ENCODE data around the gene ANP32D. TPM values are rescaled to one million over a fixed set of nuclear protein-coding genes. Genes with fewer than 3 reads are reported as not detected.
"Not testable (repeated sequence)": the region's sequence is repeated elsewhere in the genome, so short reads cannot be mapped to it uniquely, and the experiment has no call there.

Gene ANP32D
- total RNA-seq, 1 donor from 2014 or later, result not detected

DNA sequence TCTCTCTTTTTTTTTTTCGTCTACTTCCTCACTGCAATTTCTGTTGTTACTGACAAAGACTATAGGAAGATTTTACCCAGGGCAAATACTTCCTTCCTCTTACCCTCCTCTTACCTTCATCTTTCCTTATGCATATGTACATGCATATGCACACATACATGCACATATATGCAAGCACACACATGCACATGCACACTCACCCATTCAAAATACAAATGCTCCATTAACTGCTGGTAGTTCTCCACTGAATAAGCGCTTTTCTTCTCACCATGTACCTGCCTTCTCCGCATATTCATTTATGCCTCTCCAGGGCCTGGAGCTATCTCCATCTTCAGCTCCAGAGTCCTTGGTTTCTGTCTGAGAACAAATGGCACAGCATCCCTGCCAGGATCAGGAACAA lies 10.6 kb downstream of the ANP32D start:
- TF ChIP-seq, protein P1, sequence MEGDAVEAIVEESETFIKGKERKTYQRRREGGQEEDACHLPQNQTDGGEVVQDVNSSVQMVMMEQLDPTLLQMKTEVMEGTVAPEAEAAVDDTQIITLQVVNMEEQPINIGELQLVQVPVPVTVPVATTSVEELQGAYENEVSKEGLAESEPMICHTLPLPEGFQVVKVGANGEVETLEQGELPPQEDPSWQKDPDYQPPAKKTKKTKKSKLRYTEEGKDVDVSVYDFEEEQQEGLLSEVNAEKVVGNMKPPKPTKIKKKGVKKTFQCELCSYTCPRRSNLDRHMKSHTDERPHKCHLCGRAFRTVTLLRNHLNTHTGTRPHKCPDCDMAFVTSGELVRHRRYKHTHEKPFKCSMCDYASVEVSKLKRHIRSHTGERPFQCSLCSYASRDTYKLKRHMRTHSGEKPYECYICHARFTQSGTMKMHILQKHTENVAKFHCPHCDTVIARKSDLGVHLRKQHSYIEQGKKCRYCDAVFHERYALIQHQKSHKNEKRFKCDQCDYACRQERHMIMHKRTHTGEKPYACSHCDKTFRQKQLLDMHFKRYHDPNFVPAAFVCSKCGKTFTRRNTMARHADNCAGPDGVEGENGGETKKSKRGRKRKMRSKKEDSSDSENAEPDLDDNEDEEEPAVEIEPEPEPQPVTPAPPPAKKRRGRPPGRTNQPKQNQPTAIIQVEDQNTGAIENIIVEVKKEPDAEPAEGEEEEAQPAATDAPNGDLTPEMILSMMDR (IDR thresholded peaks at IDR 0.05; ENCODE audit: insufficient read depth, low read length, poor library complexity, severe bottlenecking), result no peak
- no peak for DNase-seq (ENCODE audit: low read depth)
- Histone ChIP-seq H3K27me3 (ENCODE audit: control insufficient read depth, insufficient read depth, low read length) (no peaks in the 10 kb centered on the region), H3K36me3 (ENCODE audit: control insufficient read depth, insufficient read depth, low read length) (no peaks in the 10 kb centered on the region), H3K4me3 (ENCODE audit: low read depth, low read length) (no peak overlapping the region)

DNA sequence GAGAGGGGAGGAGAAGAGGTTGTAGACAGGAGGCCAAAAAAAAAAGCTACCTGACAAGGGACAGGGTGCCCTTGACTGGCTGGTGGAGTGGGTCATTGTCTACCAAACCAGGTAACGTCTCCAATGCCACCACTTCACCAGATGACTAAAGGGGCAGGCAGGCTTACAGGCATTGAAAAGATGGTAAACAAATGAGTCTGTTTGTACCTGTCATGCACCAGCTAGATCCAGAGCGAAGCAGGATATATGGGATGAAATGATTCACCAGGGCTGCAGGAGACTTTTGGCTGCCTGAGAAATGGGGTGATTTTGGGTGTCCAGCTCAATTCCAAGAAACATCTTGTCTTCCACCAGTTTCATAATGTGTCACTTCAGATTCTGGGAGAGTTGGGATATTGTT lies 13.9 kb downstream of the ANP32D start:
- Histone ChIP-seq H3K27me3 (ENCODE audit: control insufficient read depth, insufficient read depth, low read length) (no peaks in the 10 kb centered on the region), H3K4me3 (ENCODE audit: low read depth, low read length) (no peak overlapping the region), H3K36me3 (ENCODE audit: control insufficient read depth, insufficient read depth, low read length) (no peaks in the 10 kb centered on the region)
- TF ChIP-seq, protein P1 (IDR thresholded peaks at IDR 0.05; ENCODE audit: insufficient read depth, low read length, poor library complexity, severe bottlenecking), result no peak
- no peak for DNase-seq (ENCODE audit: low read depth)

DNA sequence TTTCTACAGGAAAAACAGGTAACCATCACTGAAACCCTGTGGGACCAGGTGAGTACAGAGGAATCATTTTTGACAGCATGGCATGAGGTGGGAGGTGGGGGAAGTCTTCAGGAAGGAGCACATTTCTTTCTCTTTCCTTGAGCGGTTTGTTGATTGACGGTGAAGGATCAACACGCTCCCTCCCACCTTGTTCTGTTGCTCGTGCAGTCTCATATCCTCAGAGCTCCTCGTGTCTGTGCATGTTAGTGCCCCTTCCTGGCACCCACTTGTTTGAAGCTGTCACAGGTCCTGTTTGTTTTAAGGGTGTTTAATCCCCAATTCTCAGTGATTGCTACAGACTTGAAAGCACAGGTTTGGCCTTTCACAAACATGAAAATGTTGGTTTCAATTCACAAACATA lies 14.3 kb downstream of the ANP32D start:
- no peak for DNase-seq (ENCODE audit: low read depth)
- Histone ChIP-seq H3K4me3 (ENCODE audit: low read depth, low read length) (no peak overlapping the region), H3K27me3 (ENCODE audit: control insufficient read depth, insufficient read depth, low read length) (no peaks in the 10 kb centered on the region), H3K36me3 (ENCODE audit: control insufficient read depth, insufficient read depth, low read length) (no peaks in the 10 kb centered on the region)
- TF ChIP-seq, protein P1 (IDR thresholded peaks at IDR 0.05; ENCODE audit: insufficient read depth, low read length, poor library complexity, severe bottlenecking), result no peak

DNA sequence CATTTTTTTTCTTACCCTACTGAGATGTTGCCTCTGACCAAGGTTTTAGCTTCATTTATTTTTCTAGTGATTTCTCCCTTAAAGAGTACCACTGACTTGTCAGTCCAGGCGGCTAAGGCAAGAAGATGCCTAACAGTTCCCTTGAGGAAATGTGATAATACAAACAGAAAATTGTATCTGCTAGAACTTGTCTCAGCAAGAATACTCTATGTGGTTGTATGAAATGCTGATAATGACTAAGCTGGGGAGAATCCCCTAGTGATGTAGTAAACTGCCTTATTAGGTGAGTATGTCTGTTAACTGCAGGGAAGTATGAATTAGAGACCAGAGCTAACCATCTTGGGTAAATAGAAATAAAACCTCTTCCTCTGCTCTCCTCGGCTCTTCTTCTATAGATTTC lies 16.7 kb downstream of the ANP32D start:
- Histone ChIP-seq H3K27me3 (ENCODE audit: control insufficient read depth, insufficient read depth, low read length) (no peaks in the 10 kb centered on the region), H3K4me3 (ENCODE audit: low read depth, low read length) (no peak overlapping the region), H3K36me3 (ENCODE audit: control insufficient read depth, insufficient read depth, low read length) (no peaks in the 10 kb centered on the region)
- TF ChIP-seq, protein P1 (IDR thresholded peaks at IDR 0.05; ENCODE audit: insufficient read depth, low read length, poor library complexity, severe bottlenecking), result no peak
- DNase-seq (ENCODE audit: low read depth), result no peak

DNA sequence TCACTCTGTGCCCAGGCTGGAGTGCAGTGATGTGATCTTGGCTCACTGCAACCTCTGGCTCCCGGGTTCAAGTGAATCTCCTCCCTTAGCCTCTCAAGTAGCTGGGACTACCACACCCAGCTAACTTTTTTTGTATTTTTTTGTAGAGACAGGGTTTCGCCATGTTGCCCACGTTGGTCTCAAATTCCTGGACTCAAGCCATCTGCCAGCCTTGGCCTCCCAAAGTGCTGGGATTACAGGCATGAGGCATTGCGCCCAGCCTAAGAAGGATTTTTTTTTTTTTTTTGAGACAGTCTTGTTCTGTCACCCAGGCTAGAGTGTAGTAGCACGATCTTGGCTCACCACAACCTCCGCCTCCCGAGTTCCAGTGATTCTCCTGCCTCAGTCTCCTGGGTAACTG lies 17.1 kb downstream of the ANP32D start:
- H3K36me3 ChIP-seq (ENCODE audit: control insufficient read depth, insufficient read depth, low read length); H3K4me3 ChIP-seq (ENCODE audit: low read depth, low read length); DNase-seq (ENCODE audit: low read depth); H3K27me3 ChIP-seq (ENCODE audit: control insufficient read depth, insufficient read depth, low read length): not testable (repeated sequence)

DNA sequence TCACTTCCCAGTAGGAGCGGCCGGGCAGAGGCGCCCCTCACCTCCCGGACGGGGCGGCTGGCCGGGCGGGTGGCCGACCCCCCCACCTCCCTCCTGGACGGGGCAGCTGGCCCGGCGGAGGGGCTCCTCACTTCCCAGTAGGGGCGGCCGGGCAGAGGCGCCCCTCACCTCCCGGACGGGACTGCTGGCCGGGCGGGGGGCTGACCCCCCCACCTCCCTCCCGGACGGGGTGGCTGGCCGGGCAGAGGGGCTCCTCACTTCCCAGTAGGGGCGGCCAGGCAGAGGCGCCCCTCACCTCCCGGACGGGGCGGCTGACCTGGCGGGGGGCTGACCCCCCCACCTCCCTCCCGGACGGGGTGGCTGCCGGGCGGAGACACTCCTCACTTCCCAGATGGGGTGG lies 27.9 kb downstream of the ANP32D start:
- H3K4me3 ChIP-seq (ENCODE audit: low read depth, low read length); H3K36me3 ChIP-seq (ENCODE audit: control insufficient read depth, insufficient read depth, low read length); H3K27me3 ChIP-seq (ENCODE audit: control insufficient read depth, insufficient read depth, low read length); DNase-seq (ENCODE audit: low read depth): not testable (repeated sequence)

DNA sequence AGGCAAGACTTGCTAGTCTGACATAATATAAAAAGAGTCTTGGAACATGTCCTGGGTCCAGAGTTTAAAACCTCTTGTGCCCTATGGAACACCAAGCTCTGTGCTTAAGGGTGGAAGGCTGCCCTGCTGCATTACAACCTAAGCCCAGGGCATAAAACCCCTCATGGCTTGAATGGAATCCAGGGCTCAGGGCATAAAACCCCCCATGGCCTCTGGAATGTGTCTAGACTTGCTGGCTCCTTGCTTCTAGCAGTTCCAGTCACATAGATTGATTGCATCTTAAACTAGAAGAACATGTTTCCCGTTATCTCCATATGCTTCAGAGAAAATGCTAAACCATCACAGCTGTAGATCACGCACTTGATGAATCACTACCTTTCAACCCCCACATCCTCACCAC lies 34.5 kb downstream of the ANP32D start:
- not testable (repeated sequence) for DNase-seq (ENCODE audit: low read depth)

More for the DNA sequence above, 34.5 kb downstream of the ANP32D start:
- H3K4me3 ChIP-seq (ENCODE audit: low read depth, low read length); H3K27me3 ChIP-seq (ENCODE audit: control insufficient read depth, insufficient read depth, low read length); H3K36me3 ChIP-seq (ENCODE audit: control insufficient read depth, insufficient read depth, low read length): not testable (repeated sequence)

Measured in kidney epithelial cell (primary cell).